Measurements from ENCODE around the gene NOP53.
"Not testable (repeated sequence)": the region's sequence is repeated elsewhere in the genome, so short reads cannot be mapped to it uniquely, and the experiment has no call there.

NOP53 gene

GRCh38 chr19:47718415-47719046, 26.8 kb upstream of the NOP53 start:
- DNase-seq (ENCODE audit: low read depth), result not testable (repeated sequence)

GRCh38 chr19:47719047-47719859, 26.1 kb upstream of the NOP53 start:
- DNase-seq (ENCODE audit: low read depth), result no peak

- no peak for DNase-seq (ENCODE audit: low read depth)
These were observed 24.5 kb upstream of the NOP53 start for GRCh38 chr19:47720669-47721422.

- DNase-seq (ENCODE audit: low read depth), result no peak
These were observed 21.8 kb upstream of the NOP53 start for GRCh38 chr19:47723581-47723940.

- DNase-seq (ENCODE audit: low read depth), result no peak
These were observed 19.5 kb upstream of the NOP53 start for GRCh38 chr19:47725759-47726401.

GRCh38 chr19:47726467-47726866, 18.9 kb upstream of the NOP53 start:
- DNase-seq (ENCODE audit: low read depth), result no peak

GRCh38 chr19:47728295-47728694, 17.1 kb upstream of the NOP53 start:
- DNase-seq (ENCODE audit: low read depth), result not testable (repeated sequence)

- DNase-seq (ENCODE audit: low read depth), result no peak
These were observed 15.9 kb upstream of the NOP53 start for GRCh38 chr19:47729468-47729798.

- no peak for DNase-seq (ENCODE audit: low read depth)
These were observed 15.4 kb upstream of the NOP53 start for GRCh38 chr19:47729799-47730520.

- DNase-seq (ENCODE audit: low read depth), result no peak
These were observed 14.8 kb upstream of the NOP53 start for GRCh38 chr19:47730521-47730889.

- no peak for DNase-seq (ENCODE audit: low read depth)
These were observed 14.4 kb upstream of the NOP53 start for GRCh38 chr19:47730910-47731309.

GRCh38 chr19:47735131-47735530, 10.2 kb upstream of the NOP53 start:
- DNase-seq (ENCODE audit: low read depth), result no peak

GRCh38 chr19:47740866-47741519, 4.4 kb upstream of the NOP53 start:
- DNase-seq (ENCODE audit: low read depth), result no peak

GRCh38 chr19:47741544-47742140, 3.7 kb upstream of the NOP53 start:
- DNase-seq (ENCODE audit: low read depth), result no peak

- no peak for DNase-seq (ENCODE audit: low read depth)
These were observed 2.7 kb upstream of the NOP53 start for GRCh38 chr19:47742634-47743033.

GRCh38 chr19:47746129-47746528, 783 bp downstream of the NOP53 start:
- DNase-seq (ENCODE audit: low read depth), result not testable (repeated sequence)

- DNase-seq (ENCODE audit: low read depth), result no peak
These were observed 4.0 kb downstream of the NOP53 start for GRCh38 chr19:47749326-47749725.

- no peak for DNase-seq (ENCODE audit: low read depth)
These were observed 5.4 kb downstream of the NOP53 start for GRCh38 chr19:47750752-47751151.

GRCh38 chr19:47752440-47753211, 7.3 kb downstream of the NOP53 start:
- DNase-seq (ENCODE audit: low read depth), result no peak
